AG04450 (cell line): Measurements from ENCODE around the gene ST6GALNAC2. TPM values are rescaled to one million over a fixed set of nuclear protein-coding genes. Genes with fewer than 3 reads are reported as not detected.

ENCODE experiments used
- CTCF ChIA-PET: fragments of 300-600, 350-600 bp; formaldehyde crosslinking; extraction: SDS; loops from one replicate; lab custom pipeline; 2022; ENCODE audit warnings: antibody characterized with exemption, inconsistent platforms; lab: Charles Lee
- POLR2A ChIA-PET: fragments of 350-600 bp; formaldehyde crosslinking; extraction: SDS; loops from one replicate; lab custom pipeline; 2021; ENCODE audit warnings: antibody characterized with exemption, inconsistent platforms; lab: Yijun Ruan, JAX
- DNase-seq: peaks from one replicate; pipeline ENCODE4 v3.0.0-alpha.2; 2011; ENCODE audit warnings: low read depth, low spot score
- H3K27ac ChIP-seq: one replicate; pipeline ENCODE4 v1.5.1; 2012; ENCODE audit warnings: low read depth, low read length, control low read depth
- H3K27me3 ChIP-seq: one replicate; pipeline ENCODE4 v1.6.0; 2012; ENCODE audit warnings: low read length; ENCODE audit not compliant: control insufficient read depth, insufficient read depth
- H3K4me3 ChIP-seq: 2 replicates; pipeline ENCODE4 v1.5.1; 2011; ENCODE audit warnings: mild to moderate bottlenecking, low read depth, low read length, control low read depth
- H3K9me3 ChIP-seq: 2 replicates; pipeline ENCODE4 v1.5.1; 2012; ENCODE audit warnings: low read length; ENCODE audit not compliant: control insufficient read depth, insufficient read depth
- polyA plus RNA-seq: library from polyadenylated mRNA; depleted of rRNA; stranded (reverse); fragments of >200 nt; gene quantifications from 2 replicates; pipeline ENCODE4 v1.2.3, GENCODE V29; 2011
- TF ChIP-seq, protein P1 (sequence below): IDR thresholded peaks from 2 replicates; pipeline ENCODE4 v1.5.1; 2011; ENCODE audit warnings: low read depth, low read length, control low read depth, inconsistent platforms

The ST6GALNAC2 gene
- polyA plus RNA-seq, 1 experiment, result 0.36 TPM

DNA sequence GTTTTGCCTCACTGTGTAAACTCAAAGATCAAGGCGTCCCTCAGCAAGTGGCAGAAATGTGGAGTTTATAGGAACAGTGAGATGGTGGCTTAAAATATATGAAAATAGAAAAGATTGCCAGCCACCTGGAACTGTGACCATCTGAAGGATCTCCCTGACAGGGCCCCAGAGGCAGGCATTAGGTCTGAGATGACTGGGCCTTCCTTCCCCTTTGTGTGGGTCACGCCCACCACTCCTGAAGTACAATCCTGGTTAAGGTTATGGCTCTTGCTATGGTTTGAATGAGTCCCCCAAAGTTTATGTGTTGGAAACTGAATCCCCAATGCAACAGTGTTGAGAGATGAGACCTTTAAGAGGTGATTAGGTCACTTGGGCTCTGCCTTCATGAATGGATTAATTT lies 6.4 kb downstream of the ST6GALNAC2 start:
- H3K4me3 ChIP-seq, result no peak overlapping the region
- H3K27ac ChIP-seq, result no peak overlapping the region
- H3K27me3 ChIP-seq, result peaks cover 3% of the 10 kb centered on the region
- TF ChIP-seq, protein P1, sequence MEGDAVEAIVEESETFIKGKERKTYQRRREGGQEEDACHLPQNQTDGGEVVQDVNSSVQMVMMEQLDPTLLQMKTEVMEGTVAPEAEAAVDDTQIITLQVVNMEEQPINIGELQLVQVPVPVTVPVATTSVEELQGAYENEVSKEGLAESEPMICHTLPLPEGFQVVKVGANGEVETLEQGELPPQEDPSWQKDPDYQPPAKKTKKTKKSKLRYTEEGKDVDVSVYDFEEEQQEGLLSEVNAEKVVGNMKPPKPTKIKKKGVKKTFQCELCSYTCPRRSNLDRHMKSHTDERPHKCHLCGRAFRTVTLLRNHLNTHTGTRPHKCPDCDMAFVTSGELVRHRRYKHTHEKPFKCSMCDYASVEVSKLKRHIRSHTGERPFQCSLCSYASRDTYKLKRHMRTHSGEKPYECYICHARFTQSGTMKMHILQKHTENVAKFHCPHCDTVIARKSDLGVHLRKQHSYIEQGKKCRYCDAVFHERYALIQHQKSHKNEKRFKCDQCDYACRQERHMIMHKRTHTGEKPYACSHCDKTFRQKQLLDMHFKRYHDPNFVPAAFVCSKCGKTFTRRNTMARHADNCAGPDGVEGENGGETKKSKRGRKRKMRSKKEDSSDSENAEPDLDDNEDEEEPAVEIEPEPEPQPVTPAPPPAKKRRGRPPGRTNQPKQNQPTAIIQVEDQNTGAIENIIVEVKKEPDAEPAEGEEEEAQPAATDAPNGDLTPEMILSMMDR, result no peak
- CTCF ChIA-PET, result interaction anchor here (1.2 to 2.3 kb wide), 2 partner anchors 45 kb away, joined by 5 to 12 read pairs; no protein-coding TSS in a partner anchor
- POLR2A ChIA-PET, result no interaction called here
- no peaks in the 10 kb centered on the region for H3K9me3 ChIP-seq
- no peak for DNase-seq

DNA sequence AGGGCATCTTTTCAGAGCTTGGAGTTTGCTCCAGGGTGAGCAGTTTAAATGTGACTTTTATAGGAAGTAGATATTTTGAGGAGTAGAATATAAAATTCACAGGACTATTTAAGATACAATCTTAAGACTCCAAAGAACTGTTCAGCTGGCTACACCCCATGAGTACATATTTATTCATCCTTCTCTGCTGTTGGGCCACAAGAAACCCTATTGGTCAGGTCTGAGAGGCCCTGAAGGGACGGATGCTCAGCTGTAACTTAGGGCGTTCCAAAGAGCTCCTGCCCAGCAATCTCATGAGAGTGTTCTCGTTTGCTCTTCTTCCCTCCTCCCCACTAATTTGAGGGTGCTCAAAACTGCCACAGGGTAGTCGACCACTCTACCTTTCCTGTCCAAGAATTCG lies 7.3 kb downstream of the ST6GALNAC2 start:
- no peak overlapping the region for H3K27ac ChIP-seq
- ChIA-PET CTCF (interaction anchor here (0.9 to 2.3 kb wide), 2 partner anchors 46 to 55 kb away, joined by 3 to 12 read pairs; no protein-coding TSS in a partner anchor), POLR2A (no interaction called here)
- TF ChIP-seq, protein P1, result no peak
- no peak for DNase-seq
- no peak overlapping the region for H3K4me3 ChIP-seq
- no peaks in the 10 kb centered on the region for H3K9me3 ChIP-seq
- H3K27me3 ChIP-seq, result peaks cover 3% of the 10 kb centered on the region

DNA sequence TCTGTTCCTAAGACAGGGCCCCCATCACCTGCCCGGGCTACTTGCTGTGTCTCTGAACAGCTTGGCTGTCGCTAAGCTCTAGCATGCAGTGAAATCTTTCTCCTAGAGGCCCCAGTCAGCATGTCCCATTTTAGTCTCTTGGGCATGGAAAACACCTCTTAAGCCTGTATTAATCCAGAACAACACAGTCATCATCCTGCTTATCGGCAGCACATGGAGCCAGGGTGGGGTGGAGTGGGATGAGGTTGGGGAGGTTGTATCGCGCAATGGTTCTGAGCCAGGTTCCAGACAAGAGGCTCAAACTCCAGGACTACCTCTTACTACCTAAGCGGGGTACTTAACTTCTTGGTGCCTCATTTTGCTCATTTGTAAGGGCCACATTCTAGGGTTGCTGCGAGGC lies 7.8 kb downstream of the ST6GALNAC2 start:
- Histone ChIP-seq H3K27ac (no peak overlapping the region), H3K4me3 (no peak overlapping the region), H3K9me3 (no peaks in the 10 kb centered on the region), H3K27me3 (peaks cover 3% of the 10 kb centered on the region)
- no peak for DNase-seq
- POLR2A ChIA-PET, result no interaction called here
- TF ChIP-seq, protein P1, result no peak
- CTCF ChIA-PET, result interaction anchor here (0.9 to 2.3 kb wide), 2 partner anchors 46 to 54 kb away, joined by 3 to 12 read pairs; no protein-coding TSS in a partner anchor

DNA sequence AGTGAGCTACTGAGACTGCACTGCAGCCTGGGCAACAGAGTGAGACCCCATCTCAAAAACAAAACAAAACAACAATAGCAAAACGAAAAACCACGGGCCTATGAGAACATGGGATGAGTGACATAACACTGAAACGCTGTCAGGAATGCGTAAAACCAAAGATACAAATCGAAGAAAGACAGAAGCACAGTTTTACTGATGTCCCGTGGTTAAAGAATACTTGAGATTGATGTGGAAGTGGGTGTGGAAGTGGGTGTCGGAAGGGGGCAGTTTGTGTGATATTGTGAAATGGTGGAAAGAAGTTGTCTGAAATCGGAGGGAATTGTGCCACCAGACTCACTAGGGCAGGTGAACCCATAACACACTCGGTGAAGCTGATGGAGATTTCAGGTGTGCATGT lies 9.5 kb downstream of the ST6GALNAC2 start:
- TF ChIP-seq, protein P1, result no peak
- ChIA-PET CTCF (interaction anchor here (0.6 to 1.7 kb wide), 2 partner anchors 17 to 48 kb away, joined by 4 to 8 read pairs; no protein-coding TSS in a partner anchor), POLR2A (interaction anchor here (0.6 kb wide), 1 partner anchor 114 kb away, joined by 5 read pairs; no protein-coding TSS in a partner anchor)
- Histone ChIP-seq H3K27ac (no peak overlapping the region), H3K9me3 (no peaks in the 10 kb centered on the region), H3K27me3 (no peaks in the 10 kb centered on the region), H3K4me3 (no peak overlapping the region)
- no peak for DNase-seq

DNA sequence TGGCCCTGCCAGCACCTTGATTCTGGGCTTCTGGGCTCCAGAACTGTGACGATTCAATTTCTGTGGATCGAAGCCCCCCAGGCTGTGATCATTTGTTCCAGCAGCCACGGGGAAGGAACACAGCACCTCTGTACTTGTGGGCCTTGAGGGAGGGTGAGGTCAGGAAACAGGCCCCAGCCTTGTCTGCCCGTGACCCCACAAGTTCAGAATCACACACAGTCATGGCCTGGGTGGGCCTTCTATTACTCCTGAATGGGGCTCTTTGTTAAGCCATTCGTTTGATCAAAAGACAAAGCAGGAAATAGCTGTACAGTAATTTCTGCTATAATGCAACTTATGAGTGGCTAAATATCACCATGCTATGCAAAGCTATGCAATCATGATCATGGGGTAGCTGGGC lies 10.1 kb downstream of the ST6GALNAC2 start:
- H3K4me3 ChIP-seq, result no peak overlapping the region
- CTCF ChIA-PET, result interaction anchor here (1.7 kb wide), 1 partner anchor 48 kb away, joined by 8 read pairs; no protein-coding TSS in a partner anchor
- TF ChIP-seq, protein P1, result no peak
- no peaks in the 10 kb centered on the region for H3K27me3 ChIP-seq
- POLR2A ChIA-PET, result interaction anchor here (0.6 kb wide), 1 partner anchor 114 kb away, joined by 5 read pairs; no protein-coding TSS in a partner anchor
- peaks cover 6% of the 10 kb centered on the region for H3K9me3 ChIP-seq
- no peak overlapping the region for H3K27ac ChIP-seq
- no peak for DNase-seq
